HepG2 (cell line): ENCODE data around the gene R3HDM4. TPM values are rescaled to one million over a fixed set of nuclear protein-coding genes. Genes with fewer than 3 reads are reported as not detected.
A peak's percentile ranks its signal among the peaks of the same experiment; 100 is the strongest.

Experiments
- CC2D1A ChIP-seq: sonication (generic); formaldehyde crosslinking; IDR thresholded peaks from 2 replicates; pipeline ENCODE4 v1.8.1; 2023; ENCODE audit warnings: mild to moderate bottlenecking, missing genetic modification reagents
- CSRNP2 ChIP-seq: sonication (generic); formaldehyde crosslinking; conservative IDR thresholded peaks from 2 replicates; pipeline ENCODE4 v1.8.0; 2022; ENCODE audit warnings: low read depth, missing genetic modification reagents
- DPF2 ChIP-seq: sonication (generic); formaldehyde crosslinking; IDR thresholded peaks from 2 replicates; pipeline ENCODE4 v1.4.0; 2020; ENCODE audit warnings: mild to moderate bottlenecking, low read depth, missing genetic modification reagents, borderline replicate concordance
- GABPA ChIP-seq, 2 experiments: IDR thresholded peaks; 2 replicates each; pipeline ENCODE4 v1.6.1; 2011 to 2016; ENCODE audit warnings: low read depth in 2 of 2, low read length in 1 of 2, missing biosample characterization in 1 of 2, missing genetic modification characterization in 1 of 2
- GATAD2A ChIP-seq: IDR thresholded peaks from 2 replicates; pipeline ENCODE4 v1.6.1; 2016
- GFI1 ChIP-seq: sonication (generic); formaldehyde crosslinking; IDR thresholded peaks from 2 replicates; pipeline ENCODE4 v1.5.0; 2020; ENCODE audit warnings: missing genetic modification reagents, mild to moderate bottlenecking, borderline replicate concordance
- HNF1A ChIP-seq, 2 experiments: sonication (generic) in 1 of 2; formaldehyde crosslinking in 1 of 2; IDR thresholded peaks; 2 replicates each; pipeline versions ENCODE4 v1.4.0 to v1.6.1; 2016 to 2020; ENCODE audit warnings: borderline replicate concordance in 1 of 2, low read depth in 1 of 2, mild to moderate bottlenecking in 1 of 2, missing genetic modification reagents in 1 of 2
- HNRNPUL1 ChIP-seq: fragments of 200-400 bp; formaldehyde crosslinking; IDR thresholded peaks from 2 replicates; pipeline ENCODE4 v1.6.1; 2017; ENCODE audit warnings: low read depth, mild to moderate bottlenecking, low read length, moderate library complexity
- NFYB ChIP-seq: sonication (generic); formaldehyde crosslinking; IDR thresholded peaks from 2 replicates; pipeline ENCODE4 v1.4.0; 2020; ENCODE audit warnings: missing genetic modification reagents
- PBX3 ChIP-seq: sonication (generic); formaldehyde crosslinking; IDR thresholded peaks from 2 replicates; pipeline ENCODE4 v1.8.1; 2023; ENCODE audit warnings: missing genetic modification reagents, inconsistent platforms, borderline replicate concordance
- PHB2 ChIP-seq: fragments of 450-650 bp; IDR thresholded peaks from 2 replicates; pipeline ENCODE4 v1.6.1; 2018; ENCODE audit not compliant: partially characterized antibody
- PHF8 ChIP-seq: sonication (generic); formaldehyde crosslinking; IDR thresholded peaks from 2 replicates; pipeline ENCODE4 v1.5.0; 2020; ENCODE audit warnings: missing genetic modification reagents
- REL ChIP-seq: sonication (generic); formaldehyde crosslinking; conservative IDR thresholded peaks from 2 replicates; pipeline ENCODE4 v1.8.0; 2022; ENCODE audit warnings: mild to moderate bottlenecking, missing genetic modification reagents, moderate library complexity
- SOX5 ChIP-seq: IDR thresholded peaks from 2 replicates; pipeline ENCODE4 v1.6.1; 2016; ENCODE audit warnings: borderline replicate concordance
- ZNF264 ChIP-seq: sonication (generic); formaldehyde crosslinking; IDR thresholded peaks from 2 replicates; pipeline ENCODE4 v1.4.0; 2020; ENCODE audit warnings: missing genetic modification reagents
- ZNF280B ChIP-seq: sonication (generic); formaldehyde crosslinking; IDR thresholded peaks from 2 replicates; pipeline ENCODE4 v1.5.0; 2020; ENCODE audit warnings: missing genetic modification reagents, mild to moderate bottlenecking, borderline replicate concordance
- ZNF644 ChIP-seq: IDR thresholded peaks from 2 replicates; pipeline ENCODE4 v1.6.1; 2016; ENCODE audit warnings: low read depth
- ZNF7 ChIP-seq: IDR thresholded peaks from 2 replicates; pipeline ENCODE4 v1.6.1; 2016; ENCODE audit warnings: missing biosample characterization, missing genetic modification reagents
- ZNF773 ChIP-seq: sonication (generic); formaldehyde crosslinking; IDR thresholded peaks from 2 replicates; pipeline ENCODE4 v1.4.0; 2020; ENCODE audit warnings: missing genetic modification reagents, borderline replicate concordance
- ZNF784 ChIP-seq: sonication (generic); formaldehyde crosslinking; IDR thresholded peaks from 2 replicates; pipeline ENCODE4 v1.5.1; 2020; ENCODE audit warnings: missing genetic modification reagents, mild to moderate bottlenecking, borderline replicate concordance
- polyA plus RNA-seq, 8 experiments: library from polyadenylated mRNA; depleted of rRNA in 3 of 8; stranded (reverse) in 7 of 8; unstranded in 1 of 8; fragments of >200 nt; fragmentation: Illumina TruSeq in 4 of 8; extraction: Trizol in 4 of 8; gene quantifications; 2 replicates each; pipeline versions ENCODE4 v1.2.1 to v1.2.3, GENCODE V29; 2011 to 2016; ENCODE audit warnings: low read depth in 4 of 8, missing spikeins in 1 of 8, mixed read lengths in 1 of 8; ENCODE audit not compliant: insufficient read depth in 1 of 8
- total RNA-seq, 5 experiments: library from RNA; depleted of rRNA; stranded (reverse); fragments of >200 nt; fragmentation: Illumina TruSeq; extraction: Trizol; gene quantifications; 2 replicates each; pipeline ENCODE4 v1.2.3, GENCODE V29; 2016; ENCODE audit warnings: low read depth in 1 of 5

Gene R3HDM4
- total and polyA plus RNA-seq, 2 of the 13 experiments (the other 11 are each of a cell fraction or from before 2014, with no cell fraction given), result 26.2 to 26.9 TPM

- TF ChIP-seq PBX3 (CRISPR knock-in tag) (peak; percentile 39; the same call in 1 of the 2 replicates), CSRNP2 (CRISPR knock-in tag) (0 out of 2 replicates have a peak, but pooled peaks have one; percentile 3), HNRNPUL1 (no peak), REL (CRISPR knock-in tag) (0 out of 2 replicates have a peak, but pooled peaks have one; percentile 39), GATAD2A (CRISPR knock-in tag) (peak; percentile 95), GABPA (IDR thresholded peaks at IDR 0.05; ENCODE audit: low read depth, low read length) (no peak), GABPA (CRISPR knock-in tag; IDR thresholded peaks at IDR 0.05; ENCODE audit: low read depth) (peak; percentile 74), ZNF7 (CRISPR knock-in tag) (no peak), ZNF280B (CRISPR knock-in tag) (no peak), ZNF784 (CRISPR knock-in tag) (no peak), GFI1 (CRISPR knock-in tag) (peak; percentile 66; the same call in 1 of the 2 replicates), ZNF264 (CRISPR knock-in tag) (0 out of 2 replicates have a peak, but pooled peaks have one; percentile 70), SOX5 (CRISPR knock-in tag) (peak; percentile 86), CC2D1A (CRISPR knock-in tag) (no peak), DPF2 (CRISPR knock-in tag) (peak; percentile 49; the same call in 1 of the 2 replicates), NFYB (CRISPR knock-in tag) (no peak), HNF1A (IDR thresholded peaks at IDR 0.05; ENCODE audit: low read depth) (no peak), HNF1A (CRISPR knock-in tag; IDR thresholded peaks at IDR 0.05; ENCODE audit: borderline replicate concordance) (peak; percentile 77; the same call in 1 of the 2 replicates), ZNF644 (CRISPR knock-in tag) (0 out of 2 replicates have a peak, but pooled peaks have one; percentile 28), PHF8 (CRISPR knock-in tag) (peak; percentile 71), ZNF773 (CRISPR knock-in tag) (no peak), PHB2 (no peak)
Measured at GRCh38 chr19:934865-935479, 22.0 kb upstream of the R3HDM4 start (continued).
